ACHN (cell line): ENCODE results near the gene SLC35E4.
A peak's percentile ranks its signal among the peaks of the same experiment; 100 is the strongest.
"Not testable (repeated sequence)": the region's sequence is repeated elsewhere in the genome, so short reads cannot be mapped to it uniquely, and the experiment has no call there.

Source experiments
- DNase-seq: peaks from one replicate; pipeline ENCODE4 v3.0.0-alpha.2; 2015
- in situ Hi-C: cut with HindIII; loops from 2 replicates; pipeline ENCODE4 v1.10.0; 2017; ENCODE audit warnings: low sequenced_read_pairs, low pct_ligation_motif_present, low pct_unique_long_range_greater_than_20kb

Gene SLC35E4

DNA sequence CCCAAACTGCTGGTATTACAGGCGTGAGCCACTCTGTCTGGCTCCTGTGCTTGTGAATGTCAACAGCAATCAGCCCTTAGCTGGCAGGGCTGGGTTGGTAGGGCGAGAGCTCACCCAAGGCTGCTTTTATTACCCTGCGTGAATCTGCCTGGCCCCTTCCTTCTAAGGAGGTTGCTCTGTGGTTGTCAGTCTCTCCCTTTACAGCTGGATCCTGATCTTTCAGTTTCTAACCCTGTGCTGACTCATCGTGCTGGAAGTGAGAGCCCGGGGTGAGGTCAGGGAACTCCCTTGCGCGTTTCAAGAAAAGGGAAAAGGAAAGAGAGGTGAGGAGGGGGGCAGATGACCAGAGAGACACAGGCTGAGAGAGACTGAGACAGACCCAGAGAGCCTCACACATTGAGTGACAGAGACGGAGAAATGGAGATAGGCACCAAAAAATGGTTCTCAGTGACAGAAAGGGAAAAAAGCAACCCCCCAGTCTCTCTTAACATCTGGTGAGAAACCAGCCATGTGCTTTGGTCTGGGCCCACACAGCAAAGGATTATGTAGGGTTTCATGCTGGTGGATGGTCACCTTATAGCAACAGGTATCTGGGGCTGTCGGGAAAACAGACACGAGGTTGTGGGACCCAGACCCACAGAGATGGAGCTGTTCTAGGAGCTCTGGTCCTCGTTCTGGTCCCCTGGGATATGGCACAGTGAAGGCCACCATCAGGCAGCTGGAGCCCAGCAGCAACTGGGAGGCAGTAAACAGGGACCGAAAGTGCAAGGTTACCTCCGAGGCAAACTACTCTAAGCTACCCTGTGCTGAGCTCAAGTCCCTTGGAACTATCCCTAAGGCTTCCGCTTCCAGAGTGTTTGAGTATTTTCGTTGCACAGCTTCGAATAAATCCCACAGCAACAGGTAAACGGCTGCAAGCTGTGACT lies 26.1 kb upstream of the SLC35E4 start:
- DNase-seq: peak; percentile 80

DNA sequence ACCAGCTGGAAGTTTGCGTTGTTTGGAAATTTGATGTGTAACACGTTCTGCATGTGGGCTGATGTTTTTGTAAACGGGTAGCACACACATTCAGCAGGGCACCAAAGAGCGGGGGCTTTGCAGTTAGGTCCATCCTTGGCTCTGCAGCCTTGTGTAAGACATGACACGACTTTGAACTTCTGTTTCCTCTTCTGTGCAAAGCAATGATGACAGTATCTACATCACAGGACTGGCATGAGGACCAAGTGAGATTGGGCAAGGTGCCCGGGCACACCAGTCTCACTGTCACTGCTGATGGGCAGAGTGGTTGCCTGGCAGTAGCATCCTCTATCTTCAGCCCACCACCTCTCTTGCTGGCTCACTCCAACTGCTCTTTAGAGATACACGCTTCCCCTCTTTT lies 25.3 kb upstream of the SLC35E4 start:
- no peak for DNase-seq
- in situ Hi-C loops: no loop called here

More for the DNA sequence above, 26.1 kb upstream of the SLC35E4 start:
- in situ Hi-C loops: no loop called here

DNA sequence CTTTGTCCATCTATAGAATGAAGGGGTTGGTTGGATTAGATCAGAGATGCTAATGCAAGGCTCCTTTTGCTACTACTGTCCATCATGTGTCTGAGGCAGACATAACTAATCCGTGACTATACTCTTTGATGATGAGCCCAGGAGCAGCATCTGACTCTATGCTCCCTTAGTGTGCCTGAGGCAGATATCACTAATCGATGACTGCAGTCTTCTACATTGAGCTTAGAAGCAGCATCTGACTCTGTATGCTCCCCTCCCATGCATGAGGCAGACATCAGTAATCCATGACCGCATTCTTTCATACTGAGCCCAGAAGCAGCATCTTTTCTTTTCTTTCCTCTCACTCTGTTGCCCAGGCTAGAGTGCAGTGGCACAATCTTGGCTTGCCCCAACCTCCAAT lies 24.4 kb upstream of the SLC35E4 start:
- in situ Hi-C loops: no loop called here
- no peak for DNase-seq

DNA sequence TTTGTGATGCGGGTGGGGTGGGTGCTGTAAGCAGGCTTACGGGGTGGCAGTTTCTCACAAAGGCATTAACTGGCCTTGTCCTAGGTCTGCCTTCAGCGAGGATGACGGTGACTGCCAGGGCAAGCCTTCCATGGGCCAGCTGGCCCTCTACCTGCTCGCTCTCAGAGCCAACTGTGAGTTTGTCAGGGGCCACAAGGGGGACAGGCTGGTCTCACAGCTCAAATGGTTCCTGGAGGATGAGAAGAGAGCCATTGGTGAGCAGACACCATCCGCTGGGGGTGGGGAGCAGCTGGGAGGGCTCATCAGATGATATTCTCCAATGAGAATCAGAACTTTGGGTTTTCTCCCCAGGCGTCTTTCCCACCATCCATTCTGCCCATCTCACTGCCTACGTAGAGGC lies 22.8 kb upstream of the SLC35E4 start:
- DNase-seq: no peak
- in situ Hi-C loops: no loop called here

DNA sequence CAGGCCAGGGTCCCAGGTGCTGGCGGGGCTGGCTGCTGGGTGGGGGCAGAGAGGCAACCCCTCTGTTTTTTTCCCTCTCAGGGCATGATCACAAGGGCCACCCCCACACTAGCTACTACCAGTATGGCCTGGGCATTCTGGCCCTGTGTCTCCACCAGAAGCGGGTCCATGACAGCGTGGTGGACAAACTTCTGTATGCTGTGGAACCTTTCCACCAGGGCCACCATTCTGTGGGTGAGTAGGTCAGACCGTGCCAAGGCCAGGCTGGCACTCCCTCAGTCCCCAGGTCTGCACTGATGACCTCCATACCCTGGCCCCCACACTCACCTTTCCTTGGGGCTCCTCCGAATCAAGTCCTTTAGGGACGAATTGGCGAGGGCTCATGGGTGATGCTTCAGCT lies 21.3 kb upstream of the SLC35E4 start:
- DNase-seq: no peak
- in situ Hi-C loops: no loop called here

DNA sequence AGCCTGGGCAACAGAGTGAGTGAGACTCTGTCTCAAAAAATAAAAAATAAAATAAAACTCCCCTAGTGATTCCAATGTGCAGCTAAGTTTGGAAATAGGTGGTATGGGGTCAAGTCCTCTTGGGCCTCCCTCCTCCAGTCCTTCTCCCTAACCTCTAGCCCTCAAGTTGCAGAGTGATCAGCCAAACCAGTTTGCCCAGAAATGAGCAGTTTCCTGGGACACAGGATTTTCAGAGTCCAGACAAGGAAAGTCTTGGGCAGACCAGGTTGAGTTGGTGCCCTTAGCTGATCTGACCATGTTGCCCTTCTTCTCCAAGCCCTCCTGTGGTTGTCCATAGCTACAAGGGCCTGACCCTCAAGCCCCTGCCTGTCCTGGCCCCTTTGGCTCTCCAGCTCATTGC lies 20.7 kb upstream of the SLC35E4 start:
- in situ Hi-C loops: no loop called here
- DNase-seq: no peak

DNA sequence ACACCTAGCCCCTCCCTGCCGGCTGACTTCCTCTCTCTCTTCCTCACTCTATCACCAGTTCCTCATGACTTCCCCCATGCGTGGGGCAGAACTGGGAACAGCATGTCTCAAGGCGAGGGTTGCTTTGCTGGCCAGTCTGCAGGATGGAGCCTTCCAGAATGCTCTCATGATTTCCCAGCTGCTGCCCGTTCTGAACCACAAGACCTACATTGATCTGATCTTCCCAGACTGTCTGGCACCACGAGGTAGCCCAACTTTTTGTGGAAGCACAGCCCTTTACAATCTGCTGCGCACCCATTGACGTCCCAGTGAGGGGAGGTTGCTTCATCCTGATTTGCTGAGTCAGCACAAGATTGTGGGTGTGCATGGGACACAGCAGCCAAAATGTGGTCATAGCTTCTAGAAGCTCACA lies 20.0 kb upstream of the SLC35E4 start:
- no peak for DNase-seq
- in situ Hi-C loops: no loop called here

DNA sequence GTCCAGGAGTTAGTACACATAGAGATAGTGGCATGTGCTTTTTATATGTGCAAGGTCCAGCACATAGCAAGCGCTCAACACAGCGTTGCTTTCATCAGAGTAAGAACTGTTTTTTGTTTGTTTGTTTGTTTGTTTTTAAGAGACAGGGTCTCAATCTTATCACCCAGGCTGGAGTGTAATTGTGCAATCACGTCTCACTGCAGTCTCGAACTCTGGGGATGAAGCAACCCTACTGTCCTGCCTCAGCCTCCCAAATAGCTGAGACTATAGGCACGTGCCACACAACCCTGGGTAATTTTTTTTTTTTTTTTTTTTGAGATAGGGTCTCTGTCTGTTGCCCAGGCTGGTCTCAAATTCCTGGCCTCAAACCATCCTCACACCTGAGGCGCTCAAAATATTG lies 17.8 kb upstream of the SLC35E4 start:
- no peak for DNase-seq
- in situ Hi-C loops: no loop called here

DNA sequence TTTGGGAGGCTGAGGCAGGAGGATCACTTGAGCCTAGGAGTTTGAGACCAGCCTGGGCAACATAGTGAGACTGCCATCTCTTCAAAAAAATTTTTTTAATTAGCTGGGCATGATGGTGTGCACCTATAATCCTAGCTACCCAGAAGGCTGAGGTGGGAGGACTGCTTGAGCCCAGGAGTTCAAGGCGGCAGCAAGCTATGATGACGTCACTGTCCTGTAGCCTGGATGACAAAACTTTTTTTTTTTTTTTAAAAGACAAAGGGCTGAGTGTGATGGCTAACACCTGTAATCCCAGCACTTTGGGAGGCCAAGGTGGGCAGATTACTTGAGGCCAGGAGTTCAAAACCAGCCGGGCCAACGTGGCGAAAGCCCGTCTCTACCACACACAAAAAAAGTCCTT lies 15.7 kb upstream of the SLC35E4 start:
- DNase-seq, in situ Hi-C loops: not testable (repeated sequence)

DNA sequence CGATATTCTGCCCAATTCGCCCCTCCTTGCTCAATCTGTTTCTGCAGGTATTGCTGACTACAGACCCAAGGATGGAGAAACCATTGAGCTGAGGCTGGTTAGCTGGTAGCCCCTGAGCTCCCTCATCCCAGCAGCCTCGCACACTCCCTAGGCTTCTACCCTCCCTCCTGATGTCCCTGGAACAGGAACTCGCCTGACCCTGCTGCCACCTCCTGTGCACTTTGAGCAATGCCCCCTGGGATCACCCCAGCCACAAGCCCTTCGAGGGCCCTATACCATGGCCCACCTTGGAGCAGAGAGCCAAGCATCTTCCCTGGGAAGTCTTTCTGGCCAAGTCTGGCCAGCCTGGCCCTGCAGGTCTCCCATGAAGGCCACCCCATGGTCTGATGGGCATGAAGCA lies 9.2 kb upstream of the SLC35E4 start:
- no peak for DNase-seq
- in situ Hi-C loops: no loop called here

DNA sequence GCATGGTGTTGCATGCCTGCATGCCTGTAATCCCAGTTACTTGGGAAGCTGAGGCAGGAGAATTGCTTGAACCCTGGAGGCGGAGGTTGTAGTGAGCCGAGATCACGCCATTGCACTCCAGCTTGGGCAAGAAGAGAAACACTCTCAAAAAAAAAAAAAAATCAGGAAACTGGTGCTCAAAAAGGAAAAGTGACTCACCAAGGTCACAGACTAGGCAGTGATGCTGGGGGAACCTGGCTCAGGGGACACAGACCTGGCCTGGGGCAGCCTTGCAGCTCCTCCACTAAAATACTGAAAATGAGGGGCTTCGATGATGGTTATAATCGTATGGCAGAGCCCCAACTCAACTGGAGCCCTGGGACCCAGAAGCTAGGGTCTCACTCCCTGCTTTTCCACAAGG lies 8.1 kb upstream of the SLC35E4 start:
- in situ Hi-C loops: no loop called here
- no peak for DNase-seq

DNA sequence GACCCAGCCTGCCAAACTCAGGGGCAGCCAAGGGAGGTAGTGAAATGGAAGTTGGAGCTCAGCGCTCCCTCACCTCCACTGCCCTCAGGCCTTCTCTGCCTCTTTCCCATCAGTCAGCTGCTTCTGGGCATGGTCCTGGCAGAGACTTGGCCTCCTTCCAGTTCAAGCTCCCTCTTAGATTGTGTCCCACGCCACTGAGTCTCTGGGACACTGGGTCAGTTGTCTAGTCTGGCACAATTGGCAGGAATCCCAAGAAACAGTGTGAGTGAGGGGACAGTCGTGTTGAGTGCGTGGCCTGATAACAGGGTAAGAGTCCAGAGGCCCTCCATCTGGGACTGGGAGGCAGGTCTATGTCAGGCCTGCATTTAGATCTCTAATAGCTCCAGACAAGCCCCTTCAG lies 7.1 kb upstream of the SLC35E4 start:
- in situ Hi-C loops: no loop called here
- no peak for DNase-seq

DNA sequence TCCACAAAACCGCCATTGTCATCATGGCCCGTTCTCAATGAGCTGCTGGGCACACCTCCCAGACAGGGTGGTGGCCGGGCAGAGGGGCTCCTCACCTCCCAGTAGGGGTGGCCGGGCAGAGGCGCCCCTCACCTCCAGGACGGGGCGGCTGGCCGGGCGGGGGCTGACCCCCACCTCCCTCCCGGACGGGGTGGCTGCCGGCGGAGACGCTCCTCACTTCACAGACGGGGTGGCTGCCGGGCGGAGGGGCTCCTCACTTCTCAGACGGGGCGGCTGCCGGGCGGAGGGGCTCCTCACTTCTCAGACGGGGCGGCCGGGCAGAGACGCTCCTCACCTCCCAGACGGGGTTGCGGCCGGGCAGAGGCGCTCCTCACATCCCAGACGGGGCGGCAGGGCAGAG lies 4.1 kb upstream of the SLC35E4 start:
- DNase-seq, in situ Hi-C loops: not testable (repeated sequence)

DNA sequence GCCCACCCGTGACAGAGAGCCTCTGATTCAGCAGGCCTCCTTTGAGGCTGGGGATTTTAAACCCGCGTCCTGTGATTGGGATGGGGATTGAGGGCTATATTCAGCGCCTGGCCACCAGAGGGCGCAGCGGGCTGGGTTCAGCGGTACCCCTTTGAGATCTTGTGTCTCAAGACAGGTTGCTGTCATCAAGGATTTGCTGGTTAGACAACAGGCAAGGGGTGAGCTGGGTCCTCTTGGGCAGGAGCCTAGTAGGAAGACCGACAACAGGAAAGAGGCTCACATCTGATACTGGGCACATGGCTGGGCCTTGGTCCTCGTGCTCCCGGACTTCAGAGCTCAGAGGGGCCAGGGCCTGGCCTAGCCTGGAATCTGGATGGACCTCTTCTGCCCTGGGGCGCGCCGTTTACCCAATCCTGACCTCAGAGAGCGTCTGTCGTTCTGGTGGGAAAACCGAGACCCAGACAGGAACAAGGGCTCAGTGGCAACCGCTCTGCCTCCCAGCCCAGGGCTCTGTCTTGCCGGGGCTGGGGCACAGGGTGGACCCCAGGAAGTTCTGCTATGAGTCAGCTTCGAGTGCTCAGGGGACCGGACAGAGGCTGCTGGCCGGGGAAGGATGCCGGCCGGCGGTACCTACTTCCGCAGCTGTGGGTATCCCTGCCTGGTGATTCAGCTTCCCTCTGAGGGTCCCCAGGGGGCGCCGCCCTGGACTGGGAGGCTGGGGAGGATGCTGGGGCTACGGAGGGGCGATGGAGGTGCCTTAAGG lies 929 bp upstream of the SLC35E4 start:
- DNase-seq: peak; percentile 84
- in situ Hi-C loops: no loop called here

DNA sequence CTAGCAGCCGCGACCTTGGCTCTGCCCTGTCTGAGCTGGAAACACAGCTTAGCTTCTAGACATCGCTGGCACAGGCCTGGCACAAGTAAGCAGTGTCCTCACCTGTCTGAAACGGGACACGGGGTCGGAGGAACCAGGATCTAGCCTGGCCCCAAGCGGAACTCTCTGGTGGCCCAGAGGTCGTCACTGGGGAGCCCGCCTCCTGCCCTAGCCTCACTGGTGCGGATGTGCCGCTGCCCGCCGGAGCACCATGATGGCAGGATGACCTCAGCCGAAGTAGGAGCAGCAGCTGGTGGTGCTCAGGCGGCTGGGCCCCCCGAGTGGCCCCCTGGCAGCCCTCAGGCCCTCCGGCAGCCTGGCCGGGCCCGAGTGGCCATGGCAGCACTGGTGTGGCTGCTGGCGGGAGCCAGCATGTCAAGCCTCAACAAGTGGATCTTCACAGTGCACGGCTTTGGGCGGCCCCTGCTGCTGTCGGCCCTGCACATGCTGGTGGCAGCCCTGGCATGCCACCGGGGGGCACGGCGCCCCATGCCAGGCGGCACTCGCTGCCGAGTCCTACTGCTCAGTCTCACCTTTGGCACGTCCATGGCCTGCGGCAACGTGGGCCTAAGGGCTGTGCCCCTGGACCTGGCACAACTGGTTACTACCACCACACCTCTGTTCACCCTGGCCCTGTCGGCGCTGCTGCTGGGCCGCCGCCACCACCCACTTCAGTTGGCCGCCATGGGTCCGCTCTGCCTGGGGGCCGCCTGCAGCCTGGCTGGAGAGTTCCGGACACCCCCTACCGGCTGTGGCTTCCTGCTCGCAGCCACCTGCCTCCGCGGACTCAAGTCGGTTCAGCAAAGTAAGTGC lies 871 bp downstream of the SLC35E4 start:
- in situ Hi-C loops: no loop called here
- no peak for DNase-seq

DNA sequence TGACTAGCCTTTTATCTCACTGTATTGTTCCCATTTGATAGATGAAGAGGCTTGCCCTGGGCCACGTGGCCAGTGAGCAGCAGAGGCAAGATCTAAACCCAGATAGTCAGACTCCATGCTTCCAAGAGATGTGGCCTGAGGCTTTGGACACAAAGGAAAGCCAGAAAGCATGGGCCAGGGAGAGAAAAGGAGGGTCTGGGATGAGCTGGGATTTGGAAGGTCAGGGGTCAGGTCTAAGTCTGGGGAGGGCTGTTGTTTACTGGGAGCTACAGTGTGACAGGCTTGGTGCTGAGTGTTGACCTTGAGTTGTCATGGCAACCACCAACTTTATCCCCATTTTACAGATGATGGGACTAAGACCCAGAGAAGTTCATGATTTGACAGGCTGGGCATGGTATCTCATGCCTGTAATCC lies 2.1 kb downstream of the SLC35E4 start:
- in situ Hi-C loops: no loop called here
- no peak for DNase-seq

DNA sequence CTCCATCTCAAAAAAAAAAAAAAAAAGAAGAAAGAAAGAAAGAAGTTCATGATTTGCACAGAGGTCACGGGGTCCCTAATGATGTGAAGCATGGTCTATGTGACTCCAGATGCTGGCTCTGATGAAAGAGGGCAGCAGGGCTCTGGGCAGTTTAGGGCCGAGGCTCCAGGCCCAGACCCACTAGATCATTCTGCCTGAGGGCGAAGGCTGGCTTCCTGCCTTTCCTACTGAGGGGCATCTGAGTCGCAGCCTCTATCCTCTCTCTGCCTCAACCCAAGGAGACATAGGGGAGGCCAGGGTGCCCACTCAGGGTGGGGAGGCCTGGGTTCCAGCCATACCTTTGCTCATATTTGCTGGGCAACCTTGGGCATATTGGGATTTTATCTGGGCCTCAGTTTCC lies 4.8 kb downstream of the SLC35E4 start:
- DNase-seq: no peak
- in situ Hi-C loops: no loop called here

DNA sequence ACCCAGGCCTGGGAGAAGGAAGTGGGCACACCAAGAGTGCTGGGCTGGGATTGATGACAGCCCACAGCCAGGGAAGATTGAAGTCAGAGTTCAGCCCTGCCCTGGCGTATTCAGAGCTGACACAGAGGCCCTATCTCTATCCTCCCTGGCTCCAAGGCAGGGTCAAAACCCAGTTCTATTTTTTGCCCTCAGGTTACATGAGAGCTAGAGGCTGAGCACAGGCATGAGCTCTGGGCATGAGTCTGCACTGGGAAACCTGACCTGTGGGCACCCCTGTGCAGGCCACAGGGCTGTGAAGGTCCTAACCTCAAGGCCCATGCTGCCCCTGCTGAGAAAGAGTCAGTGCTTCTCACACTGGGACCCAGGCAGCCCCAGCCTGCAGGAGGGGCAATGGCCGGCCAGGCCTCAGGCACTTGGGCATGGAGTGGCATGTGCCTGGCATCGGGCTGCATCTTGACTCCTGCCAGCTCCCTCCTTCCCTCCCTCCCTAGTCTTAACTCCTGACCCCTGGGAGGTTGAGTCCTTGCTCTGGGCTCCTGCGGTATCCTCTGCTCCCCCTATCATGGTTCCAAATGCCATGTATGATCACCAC lies 5.4 kb downstream of the SLC35E4 start:
- no peak for DNase-seq
- in situ Hi-C loops: no loop called here
